ENCODE measurements around the gene ALDH1L1.

ALDH1L1 gene

DNA sequence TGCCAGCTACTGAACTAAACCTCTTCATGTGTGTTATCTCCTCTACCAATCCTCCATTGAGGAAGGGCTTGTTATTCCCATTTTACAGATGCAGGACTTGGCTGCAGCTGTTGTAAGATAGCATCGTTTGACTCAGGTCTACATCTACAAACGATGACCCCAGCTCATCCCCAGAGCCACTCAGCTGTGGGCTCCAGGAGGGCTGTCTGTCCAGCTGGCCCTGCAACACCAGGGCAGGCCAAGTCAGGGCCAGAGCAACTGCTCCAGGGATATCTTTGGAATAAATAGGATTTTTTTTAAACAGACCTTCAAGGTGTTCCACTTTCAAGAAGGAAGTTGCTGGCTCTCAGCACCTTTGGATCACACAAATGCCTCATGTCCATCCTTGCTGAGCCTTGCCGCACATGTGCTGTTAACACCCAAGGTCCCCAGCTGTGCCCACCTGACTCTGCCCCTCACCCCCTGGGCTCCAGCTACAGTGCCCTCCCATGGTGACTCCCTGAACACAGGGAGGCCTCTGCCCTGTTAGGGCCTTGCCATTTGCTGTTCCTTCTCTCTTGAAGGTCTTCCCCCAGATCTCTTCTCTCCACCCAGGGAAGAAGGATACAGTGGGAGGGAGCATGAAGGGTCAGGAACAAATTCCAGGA lies 31.0 kb downstream of the ALDH1L1 start:
- no peak for DNase-seq (ENCODE audit: low read depth, low spot score)
- TF ChIP-seq SUZ12 (IDR thresholded peaks at IDR 0.05; ENCODE audit: extremely low read depth, insufficient read depth, insufficient read length): no peak
- TF ChIP-seq YY1 (IDR thresholded peaks at IDR 0.05; ENCODE audit: insufficient read depth, insufficient read length): no peak
- no peak for TF ChIP-seq ZNF274 (IDR thresholded peaks at IDR 0.05; ENCODE audit: low read depth, low read length)
- Histone ChIP-seq H3K4me3 (ENCODE audit: insufficient read length, low read depth) (no peak overlapping the region), H3K27me3 (ENCODE audit: insufficient read depth, insufficient read length) (no peaks in the 10 kb centered on the region), H3K9me3 (ENCODE audit: insufficient read depth, low read length) (no peaks in the 10 kb centered on the region), H3K9ac (ENCODE audit: insufficient read length, low read depth) (no peak overlapping the region), H3K36me3 (ENCODE audit: insufficient read depth, insufficient read length, low read length) (no peaks in the 10 kb centered on the region), H3K4me1 (ENCODE audit: insufficient read depth, insufficient read length) (no peaks in the 10 kb centered on the region)

DNA sequence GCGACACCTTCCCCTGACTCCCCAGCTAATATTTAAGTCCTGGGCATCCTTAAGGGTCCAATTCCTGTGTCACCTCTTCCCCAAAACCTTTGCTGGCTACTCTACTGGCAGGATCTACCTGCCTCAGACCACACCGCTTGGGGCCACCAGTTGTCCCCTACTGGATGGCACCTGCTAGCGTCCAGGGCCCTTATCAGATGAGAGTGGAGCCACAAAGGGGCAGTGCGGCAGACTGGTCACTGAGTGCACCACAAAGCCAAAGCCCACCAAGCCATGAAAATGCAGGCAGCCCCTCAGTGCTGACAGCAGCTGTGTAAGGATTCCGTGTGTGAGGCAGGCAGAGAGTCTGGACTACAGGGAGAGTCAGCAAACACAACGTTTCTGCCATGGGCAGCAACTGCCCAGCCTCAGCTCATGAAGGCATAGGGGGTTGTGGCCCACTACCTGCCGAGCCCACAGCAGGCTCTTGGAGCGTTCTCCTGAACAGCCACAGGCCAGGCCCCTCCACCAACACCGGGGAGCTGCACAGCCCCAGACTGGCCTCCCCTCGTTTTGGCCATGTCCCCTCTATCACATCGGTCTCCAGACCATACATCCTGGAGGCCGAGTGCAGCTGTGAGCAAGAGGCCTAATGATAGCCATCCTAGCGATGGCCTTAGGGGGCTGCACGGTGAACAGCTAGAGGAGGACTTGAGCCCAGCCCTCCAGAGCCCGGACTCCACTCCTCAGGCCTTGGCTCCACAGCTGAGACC lies 32.3 kb downstream of the ALDH1L1 start:
- Histone ChIP-seq H3K9me3 (ENCODE audit: insufficient read depth, low read length) (no peaks in the 10 kb centered on the region), H3K4me3 (ENCODE audit: insufficient read length, low read depth) (no peak overlapping the region), H3K9ac (ENCODE audit: insufficient read length, low read depth) (no peak overlapping the region), H3K36me3 (ENCODE audit: insufficient read depth, insufficient read length, low read length) (no peaks in the 10 kb centered on the region), H3K4me1 (ENCODE audit: insufficient read depth, insufficient read length) (no peaks in the 10 kb centered on the region), H3K27me3 (ENCODE audit: insufficient read depth, insufficient read length) (no peaks in the 10 kb centered on the region)
- DNase-seq (ENCODE audit: low read depth, low spot score): no peak
- TF ChIP-seq SUZ12 (IDR thresholded peaks at IDR 0.05; ENCODE audit: extremely low read depth, insufficient read depth, insufficient read length) (no peak), ZNF274 (IDR thresholded peaks at IDR 0.05; ENCODE audit: low read depth, low read length) (no peak), YY1 (IDR thresholded peaks at IDR 0.05; ENCODE audit: insufficient read depth, insufficient read length) (no peak)

DNA sequence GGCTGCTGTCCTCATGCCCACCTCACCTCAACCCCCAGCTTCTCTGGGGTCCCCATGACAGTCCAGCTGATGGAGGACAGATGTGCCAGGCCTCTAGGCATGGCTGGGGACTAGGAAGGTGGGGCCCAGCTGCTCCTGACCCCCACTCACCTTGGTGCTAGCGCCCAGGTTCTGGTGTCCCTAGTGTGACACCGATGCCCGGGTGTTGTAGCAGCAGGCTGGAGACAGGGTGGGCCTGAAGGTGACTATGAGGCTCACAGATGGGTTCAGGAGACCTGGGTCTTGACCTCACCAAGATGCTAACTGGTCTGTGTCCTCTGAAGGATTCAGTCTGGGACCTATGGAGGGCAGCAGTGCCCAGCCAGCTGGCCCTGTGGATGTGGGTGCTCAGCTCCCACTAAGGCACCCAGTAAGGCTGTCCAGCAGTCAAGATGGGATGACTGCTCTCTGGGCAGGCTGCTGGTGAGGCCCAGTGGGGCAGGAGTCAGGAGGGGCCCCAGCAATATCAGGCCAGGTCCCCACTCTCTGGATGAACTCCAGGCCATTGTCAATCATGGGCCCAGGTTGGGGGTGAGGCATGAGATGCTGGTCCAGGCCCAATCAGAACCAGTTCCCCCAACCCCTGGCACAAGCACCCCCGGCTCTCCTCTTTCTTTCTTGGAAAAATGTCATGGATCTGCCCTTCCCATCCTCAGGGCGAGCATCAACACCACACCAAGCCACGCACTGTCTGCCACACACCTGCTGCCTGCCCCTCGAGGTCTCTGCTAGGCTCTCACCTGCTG lies 33.0 kb downstream of the ALDH1L1 start:
- Histone ChIP-seq H3K27me3 (ENCODE audit: insufficient read depth, insufficient read length) (no peaks in the 10 kb centered on the region), H3K9ac (ENCODE audit: insufficient read length, low read depth) (no peak overlapping the region), H3K4me3 (ENCODE audit: insufficient read length, low read depth) (no peak overlapping the region), H3K9me3 (ENCODE audit: insufficient read depth, low read length) (no peaks in the 10 kb centered on the region), H3K4me1 (ENCODE audit: insufficient read depth, insufficient read length) (no peaks in the 10 kb centered on the region), H3K36me3 (ENCODE audit: insufficient read depth, insufficient read length, low read length) (no peaks in the 10 kb centered on the region)
- TF ChIP-seq SUZ12 (IDR thresholded peaks at IDR 0.05; ENCODE audit: extremely low read depth, insufficient read depth, insufficient read length) (no peak), ZNF274 (IDR thresholded peaks at IDR 0.05; ENCODE audit: low read depth, low read length) (no peak), YY1 (IDR thresholded peaks at IDR 0.05; ENCODE audit: insufficient read depth, insufficient read length) (no peak)
- no peak for DNase-seq (ENCODE audit: low read depth, low spot score)

- H3K9me3 ChIP-seq (ENCODE audit: insufficient read depth, low read length): no peaks in the 10 kb centered on the region
- no peaks in the 10 kb centered on the region for H3K27me3 ChIP-seq (ENCODE audit: insufficient read depth, insufficient read length)
- H3K9ac ChIP-seq (ENCODE audit: insufficient read length, low read depth): no peak overlapping the region
- TF ChIP-seq ZNF274 (IDR thresholded peaks at IDR 0.05; ENCODE audit: low read depth, low read length) (no peak), SUZ12 (IDR thresholded peaks at IDR 0.05; ENCODE audit: extremely low read depth, insufficient read depth, insufficient read length) (no peak), YY1 (IDR thresholded peaks at IDR 0.05; ENCODE audit: insufficient read depth, insufficient read length) (no peak)
- no peak for DNase-seq (ENCODE audit: low read depth, low spot score)
- H3K36me3 ChIP-seq (ENCODE audit: insufficient read depth, insufficient read length, low read length): no peaks in the 10 kb centered on the region
- no peak overlapping the region for H3K4me3 ChIP-seq (ENCODE audit: insufficient read length, low read depth)
- no peaks in the 10 kb centered on the region for H3K4me1 ChIP-seq (ENCODE audit: insufficient read depth, insufficient read length)
Measured at GRCh38 chr3:126146525-126147146, 33.8 kb downstream of the ALDH1L1 start.

DNA sequence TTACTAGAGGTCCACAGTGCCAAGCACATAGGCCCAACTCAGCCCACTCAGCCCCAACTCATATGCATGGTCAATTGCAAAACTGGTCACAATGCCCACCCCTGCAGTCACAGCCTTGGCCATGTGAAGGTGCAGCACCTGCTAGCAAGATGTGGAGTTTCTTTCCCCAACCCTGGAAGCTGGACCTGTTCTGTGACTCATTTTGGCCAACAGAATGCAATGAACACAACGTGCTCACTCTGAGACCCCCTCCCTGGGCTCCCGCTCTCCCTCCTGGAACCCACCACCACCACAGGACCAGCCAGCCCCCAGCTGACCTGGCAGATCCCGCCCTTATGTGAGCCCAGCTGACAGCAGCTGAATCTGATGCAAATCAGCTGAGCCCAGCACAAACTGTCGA lies 34.4 kb downstream of the ALDH1L1 start:
- no peak overlapping the region for H3K9ac ChIP-seq (ENCODE audit: insufficient read length, low read depth)
- no peak for DNase-seq (ENCODE audit: low read depth, low spot score)
- no peak for TF ChIP-seq SUZ12 (IDR thresholded peaks at IDR 0.05; ENCODE audit: extremely low read depth, insufficient read depth, insufficient read length)
- no peak for TF ChIP-seq YY1 (IDR thresholded peaks at IDR 0.05; ENCODE audit: insufficient read depth, insufficient read length)
- no peak for TF ChIP-seq ZNF274 (IDR thresholded peaks at IDR 0.05; ENCODE audit: low read depth, low read length)

GRCh38 chr3:126142652-126143051 lies 37.7 kb downstream of the ALDH1L1 start:
- Histone ChIP-seq H3K9ac (ENCODE audit: insufficient read length, low read depth) (no peak overlapping the region), H3K27me3 (ENCODE audit: insufficient read depth, insufficient read length) (no peaks in the 10 kb centered on the region)
- TF ChIP-seq SUZ12 (IDR thresholded peaks at IDR 0.05; ENCODE audit: extremely low read depth, insufficient read depth, insufficient read length): no peak

More for the DNA sequence above, 34.4 kb downstream of the ALDH1L1 start:
- Histone ChIP-seq H3K27me3 (ENCODE audit: insufficient read depth, insufficient read length) (no peaks in the 10 kb centered on the region), H3K4me3 (ENCODE audit: insufficient read length, low read depth) (no peak overlapping the region), H3K9me3 (ENCODE audit: insufficient read depth, low read length) (no peaks in the 10 kb centered on the region), H3K36me3 (ENCODE audit: insufficient read depth, insufficient read length, low read length) (no peaks in the 10 kb centered on the region), H3K4me1 (ENCODE audit: insufficient read depth, insufficient read length) (no peaks in the 10 kb centered on the region)

More at GRCh38 chr3:126142652-126143051, 37.7 kb downstream of the ALDH1L1 start:
- no peaks in the 10 kb centered on the region for H3K4me1 ChIP-seq (ENCODE audit: insufficient read depth, insufficient read length)
- no peaks in the 10 kb centered on the region for H3K9me3 ChIP-seq (ENCODE audit: insufficient read depth, low read length)
- no peak overlapping the region for H3K4me3 ChIP-seq (ENCODE audit: insufficient read length, low read depth)
- H3K36me3 ChIP-seq (ENCODE audit: insufficient read depth, insufficient read length, low read length): no peaks in the 10 kb centered on the region
- DNase-seq (ENCODE audit: low read depth, low spot score): no peak
